ENCODE measurements around the gene LRIG1. TPM values are rescaled to one million over a fixed set of nuclear protein-coding genes. Genes with fewer than 3 reads are reported as not detected.

Gene LRIG1
- polyA plus RNA-seq, 3 donors from 2014 or later: 4.4 to 9.7 (median 4.7) TPM

GRCh38 chr3:66527246-66527645, 26.4 kb upstream of the LRIG1 start:
- no peak for DNase-seq
- H3K9me3 Mint-ChIP-seq: peaks cover 0 to 1% (median 0%) of the 10 kb centered on the region in 6 donors
- peaks cover 3 to 15% (median 11%) of the 10 kb centered on the region in 3 donors for H3K27me3 Mint-ChIP-seq (ENCODE audit: low read depth in 3 of 3)
- no peak overlapping the region for H3K4me3 Mint-ChIP-seq
- H3K27ac Mint-ChIP-seq: no peak overlapping the region
- peaks cover 0 to 6% of the 10 kb centered on the region in 2 donors for H3K4me1 Mint-ChIP-seq
- no peaks in the 10 kb centered on the region for H3K36me3 Mint-ChIP-seq

DNA sequence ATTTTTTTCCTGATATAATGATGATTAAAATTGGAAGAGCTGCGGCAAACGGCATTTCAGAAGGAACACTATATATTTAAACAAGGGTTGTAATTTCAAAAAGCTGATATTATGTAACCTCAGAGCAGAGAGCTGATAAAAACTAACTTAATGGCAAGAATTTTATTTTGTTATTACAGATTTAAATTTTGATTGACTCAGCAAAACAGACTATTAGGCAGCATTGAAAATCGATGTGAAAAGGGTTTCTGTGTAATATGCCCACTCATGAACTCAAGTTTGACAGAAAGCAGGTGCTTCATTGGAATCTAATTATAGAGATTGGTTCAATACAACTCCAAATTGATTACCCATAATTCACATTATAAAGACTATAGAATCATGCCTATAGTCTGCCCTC, 24.9 kb upstream of the LRIG1 start:
- H3K9me3 Mint-ChIP-seq: peaks cover 0 to 3% (median 0%) of the 10 kb centered on the region in 6 donors
- DNase-seq: no peak
- H3K27ac Mint-ChIP-seq: no peak overlapping the region
- no peak overlapping the region for H3K4me3 Mint-ChIP-seq
- H3K4me1 Mint-ChIP-seq: peaks cover 0 to 6% of the 10 kb centered on the region in 2 donors
- H3K36me3 Mint-ChIP-seq: no peaks in the 10 kb centered on the region
- peaks cover 3 to 15% (median 11%) of the 10 kb centered on the region in 3 donors for H3K27me3 Mint-ChIP-seq (ENCODE audit: low read depth in 3 of 3)

DNA sequence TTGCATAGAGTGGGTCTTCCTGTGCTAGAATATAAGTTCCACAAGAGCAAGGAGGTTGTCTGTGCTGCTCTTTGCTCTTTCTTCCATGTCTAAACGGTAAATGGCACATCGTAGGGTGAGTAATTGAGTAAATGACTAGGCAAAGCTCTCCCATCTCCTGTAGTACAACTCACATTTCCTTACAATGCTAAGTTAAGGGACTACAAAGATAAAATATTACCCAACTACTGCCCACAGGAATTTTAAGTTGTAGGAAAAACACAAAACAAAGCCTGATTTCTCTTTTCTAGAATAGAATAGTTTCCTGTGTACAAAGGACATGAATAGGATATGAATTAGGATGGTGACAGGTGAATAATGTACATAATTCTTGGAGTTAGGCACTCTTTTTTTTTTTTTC, 19.9 kb upstream of the LRIG1 start:
- peaks cover 0 to 4% (median 0%) of the 10 kb centered on the region in 6 donors for H3K9me3 Mint-ChIP-seq
- H3K27me3 Mint-ChIP-seq (ENCODE audit: low read depth in 3 of 3): peaks cover 1 to 17% (median 11%) of the 10 kb centered on the region in 3 donors
- H3K4me3 Mint-ChIP-seq: no peak overlapping the region
- DNase-seq: no peak
- H3K4me1 Mint-ChIP-seq: peaks cover 0 to 6% of the 10 kb centered on the region in 2 donors
- no peak overlapping the region for H3K27ac Mint-ChIP-seq
- no peaks in the 10 kb centered on the region for H3K36me3 Mint-ChIP-seq

GRCh38 chr3:66518644-66519043, 17.8 kb upstream of the LRIG1 start:
- peaks cover 0 to 5% (median 0%) of the 10 kb centered on the region in 3 donors for H3K36me3 Mint-ChIP-seq
- H3K27me3 Mint-ChIP-seq (ENCODE audit: low read depth in 3 of 3): peaks cover 1 to 5% (median 3%) of the 10 kb centered on the region in 3 donors
- DNase-seq: no peak
- H3K4me3 Mint-ChIP-seq: no peak overlapping the region
- peaks cover 0 to 4% (median 0%) of the 10 kb centered on the region in 6 donors for H3K9me3 Mint-ChIP-seq
- no peak overlapping the region for H3K27ac Mint-ChIP-seq
- H3K4me1 Mint-ChIP-seq: no peaks in the 10 kb centered on the region

DNA sequence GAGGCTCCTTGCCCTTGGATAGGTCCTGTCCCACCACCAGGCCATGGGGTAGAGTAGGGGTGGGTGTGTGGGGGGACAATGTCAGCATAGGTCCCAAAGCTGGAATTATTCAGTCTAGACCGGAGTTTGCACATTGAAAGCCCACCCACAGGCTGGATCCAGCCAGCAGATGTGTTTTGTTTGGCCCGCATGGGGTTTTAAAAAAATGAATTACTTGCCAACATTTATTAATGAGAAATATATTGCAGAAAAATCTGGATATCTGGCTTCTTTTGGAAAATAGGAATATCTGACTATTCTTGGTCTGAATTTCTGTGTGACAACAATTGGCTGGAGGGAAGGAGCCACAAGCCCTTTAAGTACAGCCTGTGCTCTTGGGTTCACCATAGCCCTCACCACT, 17.3 kb upstream of the LRIG1 start:
- H3K36me3 Mint-ChIP-seq: peaks cover 0 to 5% (median 0%) of the 10 kb centered on the region in 3 donors

GRCh38 chr3:66517241-66517640, 16.4 kb upstream of the LRIG1 start:
- H3K9me3 Mint-ChIP-seq: peaks cover 0 to 4% (median 0%) of the 10 kb centered on the region in 6 donors
- DNase-seq: no peak
- H3K27me3 Mint-ChIP-seq (ENCODE audit: low read depth in 3 of 3): peaks cover 1 to 5% (median 2%) of the 10 kb centered on the region in 3 donors
- H3K36me3 Mint-ChIP-seq: peaks cover 0 to 5% (median 0%) of the 10 kb centered on the region in 3 donors
- H3K4me3 Mint-ChIP-seq: no peak overlapping the region
- H3K27ac Mint-ChIP-seq: no peak overlapping the region
- no peaks in the 10 kb centered on the region for H3K4me1 Mint-ChIP-seq

More for the DNA sequence above, 17.3 kb upstream of the LRIG1 start:
- H3K27me3 Mint-ChIP-seq (ENCODE audit: low read depth in 3 of 3): peaks cover 1 to 5% (median 2%) of the 10 kb centered on the region in 3 donors
- H3K4me1 Mint-ChIP-seq: no peaks in the 10 kb centered on the region
- no peak overlapping the region for H3K27ac Mint-ChIP-seq
- no peak overlapping the region for H3K4me3 Mint-ChIP-seq
- H3K9me3 Mint-ChIP-seq: peaks cover 0 to 4% (median 0%) of the 10 kb centered on the region in 6 donors
- no peak for DNase-seq

- Mint-ChIP-seq H3K9me3 (no peaks in the 10 kb centered on the region), H3K4me1 (no peaks in the 10 kb centered on the region), H3K4me3 (no peak overlapping the region), H3K27ac (no peak overlapping the region), H3K27me3 (ENCODE audit: low read depth in 3 of 3) (peaks cover 2 to 10% (median 7%) of the 10 kb centered on the region in 3 donors), H3K36me3 (no peaks in the 10 kb centered on the region)
- DNase-seq: no peak
Observed at GRCh38 chr3:66508461-66508860, 7.6 kb upstream of the LRIG1 start.

- H3K27ac Mint-ChIP-seq: no peak overlapping the region
- H3K4me1 Mint-ChIP-seq: peaks cover 6 to 8% of the 10 kb centered on the region in 2 donors
- no peak overlapping the region for H3K4me3 Mint-ChIP-seq
- H3K36me3 Mint-ChIP-seq: no peaks in the 10 kb centered on the region
- peaks cover 2 to 10% (median 9%) of the 10 kb centered on the region in 3 donors for H3K27me3 Mint-ChIP-seq (ENCODE audit: low read depth in 3 of 3)
- no peaks in the 10 kb centered on the region for H3K9me3 Mint-ChIP-seq
- DNase-seq: no peak
Observed at GRCh38 chr3:66507423-66508260, 6.8 kb upstream of the LRIG1 start.

- H3K9me3 Mint-ChIP-seq: no peaks in the 10 kb centered on the region
- peaks cover 0 to 12% (median 11%) of the 10 kb centered on the region in 3 donors for H3K27me3 Mint-ChIP-seq (ENCODE audit: low read depth in 3 of 3)
- H3K4me3 Mint-ChIP-seq: no peak overlapping the region
- H3K36me3 Mint-ChIP-seq: no peaks in the 10 kb centered on the region
- H3K27ac Mint-ChIP-seq: no peak overlapping the region
- peaks cover 16 to 21% of the 10 kb centered on the region in 2 donors for H3K4me1 Mint-ChIP-seq
- no peak for DNase-seq
Observed at GRCh38 chr3:66506154-66506553, 5.3 kb upstream of the LRIG1 start.

- Mint-ChIP-seq H3K4me1 (peaks cover 17 to 24% of the 10 kb centered on the region in 2 donors), H3K27me3 (ENCODE audit: low read depth in 3 of 3) (peaks cover 2 to 14% (median 8%) of the 10 kb centered on the region in 3 donors), H3K4me3 (no peak overlapping the region), H3K9me3 (no peaks in the 10 kb centered on the region), H3K36me3 (no peaks in the 10 kb centered on the region), H3K27ac (no peak overlapping the region)
- no peak for DNase-seq
Observed at GRCh38 chr3:66504850-66505641, 4.2 kb upstream of the LRIG1 start.

- no peak for DNase-seq
- peaks cover 0 to 2% (median 0%) of the 10 kb centered on the region in 6 donors for H3K9me3 Mint-ChIP-seq
- H3K36me3 Mint-ChIP-seq: no peaks in the 10 kb centered on the region
- peaks cover 4 to 14% (median 6%) of the 10 kb centered on the region in 3 donors for H3K27me3 Mint-ChIP-seq (ENCODE audit: low read depth in 3 of 3)
- peak overlapping the region in 2 of 5 donors; percentile 31 to 60 for H3K4me3 Mint-ChIP-seq
- H3K27ac Mint-ChIP-seq: no peak overlapping the region
- peaks cover 33 to 41% of the 10 kb centered on the region in 2 donors for H3K4me1 Mint-ChIP-seq
Observed at GRCh38 chr3:66502981-66503380, 2.2 kb upstream of the LRIG1 start.

GRCh38 chr3:66502245-66502874, 1.5 kb upstream of the LRIG1 start:
- Mint-ChIP-seq H3K27me3 (ENCODE audit: low read depth in 3 of 3) (peaks cover 4 to 14% (median 6%) of the 10 kb centered on the region in 3 donors), H3K27ac (no peak overlapping the region), H3K4me1 (peaks cover 33 to 41% of the 10 kb centered on the region in 2 donors), H3K36me3 (no peaks in the 10 kb centered on the region), H3K4me3 (peak overlapping the region in 4 of 5 donors; percentile 60 to 86 (median 83)), H3K9me3 (peaks cover 0 to 2% (median 0%) of the 10 kb centered on the region in 6 donors)
- DNase-seq: no peak

GRCh38 chr3:66501483-66502244, 842 bp upstream of the LRIG1 start:
- Mint-ChIP-seq H3K4me1 (peaks cover 33 to 41% of the 10 kb centered on the region in 2 donors), H3K36me3 (no peaks in the 10 kb centered on the region), H3K27me3 (ENCODE audit: low read depth in 3 of 3) (peaks cover 4 to 14% (median 8%) of the 10 kb centered on the region in 3 donors), H3K4me3 (peak overlapping the region; percentile 82 to 92 (median 86)), H3K9me3 (peaks cover 0 to 2% (median 0%) of the 10 kb centered on the region in 6 donors), H3K27ac (peak overlapping the region in 5 of 6 donors; percentile 39 to 82 (median 61))
- DNase-seq: no peak
